HG03521 (cell line): ENCODE data around the gene SUN3.

ENCODE experiments used
- ATAC-seq: cut with Tn5 transposase; IDR thresholded peaks from one replicate; pipeline ENCODE4 v1.9.1; 2021; ENCODE audit warnings: mild to moderate bottlenecking, moderate library complexity; ENCODE audit not compliant: unreplicated experiment

Gene SUN3

DNA sequence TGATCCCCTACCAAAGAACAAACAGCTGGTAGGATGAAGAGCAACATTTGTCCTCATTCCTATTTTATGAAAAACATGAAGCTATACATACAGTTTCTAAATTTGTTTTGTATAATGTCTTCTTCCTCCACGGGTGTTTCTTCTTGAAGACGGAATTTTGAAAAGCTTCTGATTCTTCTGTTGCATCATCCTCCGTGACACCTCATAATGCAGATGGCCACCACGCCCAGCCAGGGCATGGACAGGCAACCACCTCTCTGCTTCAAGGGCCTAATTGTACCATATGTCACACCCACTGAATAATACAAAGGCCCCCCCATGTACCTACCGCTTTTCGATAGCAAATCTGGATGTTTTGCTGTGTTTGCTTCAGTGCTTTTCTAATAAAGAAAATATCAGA, at the start of gene SUN3:
Gene SUN3, minus strand, starts transcription at position 170 of the 400 bp plus-strand sequence. Its CDS starts 169 bp downstream, at position 1.
- no peak for ATAC-seq

DNA sequence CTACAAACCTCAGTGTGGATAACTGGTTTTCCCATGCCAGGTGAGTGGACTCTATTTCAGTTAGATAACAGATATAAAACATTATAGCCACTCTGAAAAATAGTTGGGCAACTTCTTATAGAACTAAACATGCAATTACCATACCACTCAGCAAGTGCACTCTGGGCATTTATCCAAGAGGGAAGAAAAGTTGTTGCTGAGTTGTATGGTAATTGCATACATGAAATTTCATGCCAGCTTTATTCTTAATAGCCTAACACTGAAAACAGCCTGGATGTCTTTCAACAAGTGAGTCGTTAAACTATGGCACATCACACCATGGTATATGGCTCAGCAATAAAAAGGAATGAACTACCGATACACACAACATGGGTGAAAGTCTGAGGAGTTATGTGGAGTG, 49.6 kb upstream of the SUN3 start:
- ATAC-seq: no peak

GRCh38 chr7:48077423-48077822, 48.5 kb upstream of the SUN3 start:
- no peak for ATAC-seq

DNA sequence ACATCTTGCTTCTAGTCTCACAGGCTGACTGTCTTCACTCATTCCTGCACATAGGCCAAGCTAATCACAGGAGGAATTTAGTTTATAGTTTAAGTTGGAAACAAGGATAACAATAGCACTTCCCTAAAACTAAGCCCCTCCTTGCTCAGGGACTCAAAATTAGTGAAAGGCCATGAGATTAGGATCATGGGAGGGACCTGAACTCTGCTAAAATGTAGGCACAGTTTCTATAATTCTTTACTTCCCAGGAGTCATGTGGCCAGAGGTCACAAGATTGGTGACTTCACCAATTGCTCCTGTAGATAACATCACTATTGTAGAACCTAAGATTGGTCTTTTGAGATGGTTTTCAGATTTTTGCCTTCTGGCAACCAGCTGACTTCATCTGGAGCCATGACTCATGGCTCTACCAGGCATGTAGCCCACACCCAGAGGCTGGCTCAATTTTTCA, 45.3 kb upstream of the SUN3 start:
- no peak for ATAC-seq

DNA sequence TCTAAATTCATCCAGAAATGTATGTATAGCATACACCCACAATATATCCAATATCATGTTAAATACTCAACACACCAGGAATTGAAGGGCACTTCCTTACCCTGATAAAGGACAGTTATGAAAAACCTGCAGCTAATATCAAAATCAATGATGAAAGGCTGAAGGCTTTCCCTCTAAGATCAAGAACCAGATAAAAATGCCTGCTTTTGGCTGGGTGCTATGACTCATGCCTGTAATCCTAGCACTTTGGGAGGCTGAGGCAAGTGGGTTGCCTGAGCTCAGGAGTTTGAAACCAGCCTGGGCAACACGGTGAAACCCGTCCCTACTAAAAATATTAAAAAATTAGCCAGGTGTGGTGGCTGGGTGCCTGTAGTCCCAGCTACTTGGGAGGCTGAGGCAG, 38.6 kb upstream of the SUN3 start:
- no peak for ATAC-seq

DNA sequence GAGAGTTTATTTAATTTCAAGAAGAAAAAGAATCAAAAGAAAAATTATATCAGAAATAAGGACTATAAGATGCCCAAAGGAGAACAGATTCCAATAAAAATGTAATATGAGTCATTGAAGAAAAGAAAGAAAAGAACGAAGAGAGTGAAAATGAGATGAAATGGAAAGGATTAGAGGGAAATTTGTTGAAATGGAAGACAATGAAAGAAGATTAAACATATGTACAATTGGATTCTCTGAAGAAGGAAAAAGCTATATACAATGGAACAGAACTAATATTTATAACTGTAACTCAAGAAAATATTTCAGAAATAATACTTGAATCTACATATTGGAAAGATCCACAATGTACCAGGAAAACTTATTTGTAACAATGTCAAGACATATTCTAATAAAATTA, 35.1 kb upstream of the SUN3 start:
- no peak for ATAC-seq

DNA sequence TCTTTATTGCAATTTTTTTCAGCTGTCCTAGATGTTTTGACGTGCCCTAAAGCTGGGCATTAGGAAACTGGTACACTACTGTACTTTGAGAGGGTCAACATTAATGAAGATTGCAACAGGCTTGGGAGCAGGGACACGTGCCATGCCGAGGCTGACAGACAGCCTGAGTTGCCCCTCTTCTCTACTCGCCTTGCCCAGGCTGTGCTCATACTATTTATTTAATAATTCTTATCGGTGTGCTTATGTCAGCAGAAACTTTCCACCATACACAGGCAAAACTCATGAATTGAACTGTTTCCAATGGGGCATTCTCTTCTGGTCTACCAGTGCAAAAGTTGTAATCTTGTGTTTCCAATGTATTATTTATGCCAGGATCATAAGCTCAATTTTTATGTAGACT, 30.8 kb upstream of the SUN3 start:
- ATAC-seq: no peak

- no peak for ATAC-seq
Observed at GRCh38 chr7:48058990-48059389, 30.1 kb upstream of the SUN3 start.

GRCh38 chr7:48053736-48054135, 24.8 kb upstream of the SUN3 start:
- no peak for ATAC-seq

- ATAC-seq: peak; percentile 62
Observed at GRCh38 chr7:48052748-48053147, 23.8 kb upstream of the SUN3 start.

DNA sequence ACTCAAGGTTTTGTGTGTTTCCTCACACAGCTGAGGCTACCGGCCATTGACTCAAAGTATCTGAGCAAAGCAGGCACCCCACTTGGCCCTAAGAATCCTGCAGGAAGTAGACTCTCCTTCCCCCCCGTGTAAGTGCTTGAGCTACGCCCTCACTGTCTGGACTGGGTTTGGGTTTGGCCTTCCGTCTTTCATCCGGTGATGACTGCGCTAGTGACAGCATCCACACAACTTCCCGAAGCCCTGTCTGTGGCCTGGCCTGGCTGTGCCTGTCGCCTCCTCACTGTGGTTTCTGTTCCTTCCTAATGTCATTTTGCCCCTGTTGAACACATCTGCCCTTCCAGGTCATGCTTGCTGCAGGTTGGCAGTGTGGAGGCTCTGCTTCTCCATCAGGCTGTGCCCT, 20.9 kb upstream of the SUN3 start:
- no peak for ATAC-seq

- ATAC-seq: no peak
Observed at GRCh38 chr7:48048113-48048512, 19.2 kb upstream of the SUN3 start.

DNA sequence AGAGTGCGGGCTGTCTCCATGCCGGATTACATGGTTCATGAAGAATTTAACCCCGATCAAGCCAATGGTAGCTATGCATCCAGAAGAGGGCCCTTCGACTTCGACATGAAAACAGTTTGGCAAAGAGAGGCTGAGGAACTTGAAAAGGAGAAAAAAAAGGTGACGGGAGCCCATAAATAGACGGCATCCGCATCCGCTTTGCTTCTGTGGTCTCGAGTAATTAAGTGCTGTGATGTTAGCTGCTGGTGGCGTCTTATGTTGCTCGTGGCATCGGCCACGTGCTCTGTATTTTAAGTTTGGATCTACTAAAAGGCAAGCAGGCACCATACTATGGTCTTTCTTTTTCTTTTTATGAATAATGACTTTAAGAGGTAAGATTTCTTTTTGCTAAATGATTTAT, 17.6 kb upstream of the SUN3 start:
- no peak for ATAC-seq

GRCh38 chr7:48045195-48045765, 16.4 kb upstream of the SUN3 start:
- no peak for ATAC-seq

DNA sequence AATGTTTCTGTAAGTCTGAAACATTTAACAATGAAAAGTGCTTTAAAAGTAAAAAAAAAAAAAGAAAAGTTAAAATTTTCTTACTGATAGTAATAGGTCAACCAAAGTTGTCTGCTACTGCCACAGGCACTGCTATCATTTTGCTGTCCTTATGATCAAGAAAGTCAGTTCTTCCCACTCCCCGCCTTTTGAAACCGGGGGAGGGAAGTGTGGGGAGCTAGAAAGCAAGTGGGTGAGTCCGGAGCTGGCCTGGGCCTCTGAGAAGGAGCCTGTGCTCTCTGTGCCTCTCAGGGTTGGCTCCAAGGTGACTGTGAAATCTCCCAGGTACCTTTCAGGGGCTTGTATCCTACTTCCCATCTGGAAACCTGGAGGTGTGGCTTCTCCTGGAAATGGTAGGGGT, 13.7 kb upstream of the SUN3 start:
- no peak for ATAC-seq

GRCh38 chr7:48042216-48042615, 13.3 kb upstream of the SUN3 start:
- ATAC-seq: no peak

- ATAC-seq: no peak
Observed at GRCh38 chr7:48041653-48041970, 12.7 kb upstream of the SUN3 start.

DNA sequence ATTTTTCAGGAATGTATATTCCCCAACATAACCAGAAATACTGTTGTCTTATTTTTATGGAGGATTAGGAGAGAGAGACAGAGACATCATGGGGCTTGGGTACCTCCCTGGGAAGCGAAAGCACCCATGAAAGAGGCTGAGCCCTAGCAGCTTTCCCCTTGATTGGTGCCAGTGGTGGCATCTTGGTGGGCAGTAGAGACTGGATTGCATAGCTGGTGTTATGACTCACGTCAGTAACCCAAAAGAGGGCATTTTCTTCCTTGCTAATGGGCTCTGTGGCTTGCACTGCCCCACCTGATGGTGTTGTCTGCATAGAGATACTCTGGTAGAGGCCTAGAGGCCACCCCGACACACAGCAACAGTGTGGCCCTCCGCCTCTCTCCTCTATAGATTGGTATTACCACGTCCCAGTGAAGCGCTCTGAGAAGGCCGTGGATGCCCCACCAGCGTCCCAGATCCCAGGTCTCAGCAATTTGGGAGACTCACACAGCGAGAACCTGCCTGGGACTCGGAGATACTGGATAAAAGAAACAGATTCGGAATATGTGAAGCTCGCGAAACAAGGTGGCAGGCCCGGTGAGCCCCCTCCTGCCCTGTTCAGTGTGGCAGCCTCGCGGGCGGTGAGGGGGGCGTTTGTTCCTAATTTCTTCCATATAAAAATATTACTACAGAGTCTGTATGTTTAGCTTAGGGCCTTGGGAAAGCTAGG, 12.2 kb upstream of the SUN3 start:
- ATAC-seq: no peak

DNA sequence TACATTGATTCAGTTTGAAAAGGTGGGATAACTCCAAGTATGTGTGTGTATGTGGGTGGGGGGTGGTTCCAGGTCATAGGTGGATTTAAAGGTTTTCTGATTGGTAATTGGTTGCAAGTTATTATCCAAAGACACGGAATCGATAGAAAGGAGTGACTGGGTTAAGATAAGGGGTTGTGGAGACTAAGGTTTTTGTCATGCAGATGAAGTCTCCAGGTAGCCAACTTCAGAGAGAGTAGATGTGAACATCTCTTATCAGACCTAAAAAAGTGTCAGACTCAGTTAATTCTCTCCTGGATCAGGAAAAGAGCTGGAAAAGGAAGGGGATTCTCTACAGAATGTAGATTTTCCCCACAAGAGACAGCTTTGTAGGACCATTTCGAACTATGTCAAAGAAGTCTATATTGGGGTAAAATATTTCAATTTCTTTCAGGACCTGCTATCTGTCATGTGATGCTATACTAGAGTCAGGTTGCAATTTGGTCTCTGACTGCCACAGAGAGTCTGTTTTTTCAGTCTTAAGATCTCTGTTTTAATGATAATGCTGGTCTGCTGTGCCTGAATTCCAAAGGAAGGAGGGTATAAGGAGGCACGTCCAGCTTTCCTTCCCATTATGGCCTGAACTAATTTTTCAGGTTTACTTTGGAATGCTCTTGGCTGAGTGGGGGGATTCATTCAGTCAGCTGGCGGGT, 10.1 kb upstream of the SUN3 start:
- no peak for ATAC-seq

DNA sequence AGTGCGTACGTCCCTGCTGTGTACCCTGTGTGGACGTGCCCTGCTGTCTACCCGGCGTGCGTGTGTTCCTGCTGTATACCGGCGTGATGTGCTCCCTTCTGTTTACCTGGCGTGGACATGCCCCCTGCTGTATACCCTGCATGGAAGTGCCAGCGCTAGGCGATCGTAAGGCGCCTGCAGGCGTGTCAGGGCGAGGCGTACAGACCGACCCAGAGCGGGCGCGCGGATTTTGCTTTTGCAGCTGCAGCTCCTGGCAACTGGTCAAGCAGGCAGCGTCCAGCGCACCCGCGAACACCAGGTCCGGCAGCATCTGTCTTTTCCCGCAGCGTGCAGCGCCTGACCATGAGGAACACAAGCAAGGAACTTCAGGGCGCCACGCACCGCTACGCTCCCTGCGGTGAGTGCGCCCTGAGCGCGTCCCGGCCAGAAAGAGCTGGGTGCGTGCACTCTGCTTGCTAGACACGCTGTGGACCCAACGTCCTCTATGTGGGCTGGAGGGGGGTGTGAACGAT, 7.1 kb upstream of the SUN3 start:
- ATAC-seq: peak; percentile 10

GRCh38 chr7:48035301-48035966, 6.5 kb upstream of the SUN3 start, which contains the start of gene C7orf57:
Gene C7orf57, plus strand, starts transcription at chr7:48035543. Its CDS starts 766 bp downstream, at chr7:48036309.
- ATAC-seq: peak; percentile 97

GRCh38 chr7:48033922-48034321, 5.0 kb upstream of the SUN3 start:
- no peak for ATAC-seq
